ENCODE measurements around the gene TP63. TPM values are rescaled to one million over a fixed set of nuclear protein-coding genes. Genes with fewer than 3 reads are reported as not detected.
A peak's percentile ranks its signal among the peaks of the same experiment; 100 is the strongest.

Gene TP63
- total RNA-seq, 1 experiment from 2014 or later, result 41.9 TPM

GRCh38 chr3:189936201-189936945, 305.2 kb downstream of the TP63 start:
- H3K27me3 Mint-ChIP-seq (ENCODE audit: insufficient read depth, unreplicated experiment), result no peaks in the 10 kb centered on the region
- peak; percentile 96 for DNase-seq (ENCODE audit: unreplicated experiment)
- intact Hi-C loops (cut with micrococcal nuclease), result loop anchor here (2.0 to 5.0 kb wide), 4 partner anchors 39 to 544 kb away; no protein-coding TSS in a partner anchor
- POLR2A ChIA-PET, result interaction anchor here (0.6 to 7.3 kb wide), 29 partner anchors 9 to 667 kb away, joined by 3 to 66 read pairs (median 6); no protein-coding TSS in a partner anchor
- H3K27ac Mint-ChIP-seq (ENCODE audit: low read depth, unreplicated experiment), result peak overlapping the region; percentile 95
- H3K4me1 Mint-ChIP-seq (ENCODE audit: insufficient read depth, unreplicated experiment), result peaks cover 32% of the 10 kb centered on the region
- peak overlapping the region; percentile 33 for H3K4me3 Mint-ChIP-seq (ENCODE audit: unreplicated experiment)
- CTCF ChIA-PET, result interaction anchor here (0.5 to 2.8 kb wide), 4 partner anchors 12 to 451 kb away, joined by 3 to 9 read pairs (median 4); no protein-coding TSS in a partner anchor
- H3K36me3 Mint-ChIP-seq (ENCODE audit: insufficient read depth, unreplicated experiment), result peaks cover 7% of the 10 kb centered on the region
- TF ChIP-seq CTCF (IDR thresholded peaks at IDR 0.05; ENCODE audit: unreplicated experiment), result no peak
- no peaks in the 10 kb centered on the region for H3K9me3 Mint-ChIP-seq (ENCODE audit: unreplicated experiment)
- BruUV-seq (replicated peaks), result no TSS peak

GRCh38 chr3:189937302-189938127, 306.3 kb downstream of the TP63 start:
- POLR2A ChIA-PET, result interaction anchor here (0.6 to 7.3 kb wide), 30 partner anchors 10 to 669 kb away, joined by 3 to 66 read pairs (median 6); no protein-coding TSS in a partner anchor
- Mint-ChIP-seq H3K36me3 (ENCODE audit: insufficient read depth, unreplicated experiment) (peaks cover 7% of the 10 kb centered on the region), H3K27ac (ENCODE audit: low read depth, unreplicated experiment) (peak overlapping the region; percentile 95), H3K27me3 (ENCODE audit: insufficient read depth, unreplicated experiment) (no peaks in the 10 kb centered on the region), H3K9me3 (ENCODE audit: unreplicated experiment) (no peaks in the 10 kb centered on the region), H3K4me1 (ENCODE audit: insufficient read depth, unreplicated experiment) (peaks cover 39% of the 10 kb centered on the region), H3K4me3 (ENCODE audit: unreplicated experiment) (peak overlapping the region; percentile 33)
- intact Hi-C loops (cut with micrococcal nuclease), result loop anchor here (1.0 to 5.0 kb wide), 8 partner anchors 22 to 669 kb away; no protein-coding TSS in a partner anchor
- TF ChIP-seq CTCF (IDR thresholded peaks at IDR 0.05; ENCODE audit: unreplicated experiment), result no peak
- BruUV-seq (replicated peaks), result no TSS peak
- DNase-seq (ENCODE audit: unreplicated experiment), result peak; percentile 100
- CTCF ChIA-PET, result interaction anchor here (0.7 to 2.8 kb wide), 3 partner anchors 11 to 660 kb away, joined by 3 to 9 read pairs (median 3); no protein-coding TSS in a partner anchor

- intact Hi-C loops (cut with micrococcal nuclease), result loop anchor here (10.0 kb wide), 1 partner anchor 276 kb away; no protein-coding TSS in a partner anchor
- ChIA-PET CTCF (interaction anchor here (0.6 to 2.6 kb wide), 11 partner anchors 9 to 986 kb away, joined by 3 to 16 read pairs (median 3); no protein-coding TSS in a partner anchor), POLR2A (interaction anchor here (0.6 to 7.3 kb wide), 10 partner anchors 15 to 673 kb away, joined by 3 to 57 read pairs (median 4); no protein-coding TSS in a partner anchor)
- Mint-ChIP-seq H3K4me1 (ENCODE audit: insufficient read depth, unreplicated experiment) (peaks cover 47% of the 10 kb centered on the region), H3K27ac (ENCODE audit: low read depth, unreplicated experiment) (peak overlapping the region; percentile 80), H3K36me3 (ENCODE audit: insufficient read depth, unreplicated experiment) (no peaks in the 10 kb centered on the region), H3K27me3 (ENCODE audit: insufficient read depth, unreplicated experiment) (no peaks in the 10 kb centered on the region), H3K4me3 (ENCODE audit: unreplicated experiment) (no peak overlapping the region), H3K9me3 (ENCODE audit: unreplicated experiment) (no peaks in the 10 kb centered on the region)
- no peak for DNase-seq (ENCODE audit: unreplicated experiment)
- no TSS peak for BruUV-seq (replicated peaks)
- no peak for TF ChIP-seq CTCF (IDR thresholded peaks at IDR 0.05; ENCODE audit: unreplicated experiment)
Observed at GRCh38 chr3:189941125-189941524, 309.9 kb downstream of the TP63 start.
